ENCODE results near the gene DIMT1. TPM values are rescaled to one million over a fixed set of nuclear protein-coding genes. Genes with fewer than 3 reads are reported as not detected.

Gene DIMT1
- total and polyA plus RNA-seq, 2 donors (not counting 1 experiment from before 2014, with no cell fraction given) = 26.4 to 41.3 TPM

- Histone ChIP-seq H3K9ac (ENCODE audit: insufficient read depth, low read length) (no peak overlapping the region), H4K20me1 (ENCODE audit: control insufficient read depth, extremely low read depth, insufficient read depth, low read length) (no peaks in the 10 kb centered on the region), H2AFZ (ENCODE audit: low read length) (no peak overlapping the region), H3K4me1 (ENCODE audit: control insufficient read depth, extremely low read depth, insufficient read depth, low read length) (no peaks in the 10 kb centered on the region), H3K27me3 (ENCODE audit: control insufficient read depth, insufficient read depth, low read length) (no peaks in the 10 kb centered on the region), H3K36me3 (ENCODE audit: control insufficient read depth, insufficient read depth, low read length) (no peaks in the 10 kb centered on the region), H3K4me2 (ENCODE audit: extremely low read depth, insufficient read depth, low read length) (no peak overlapping the region), H3K27ac (ENCODE audit: insufficient read depth, low read length) (no peak overlapping the region), H3K4me3 (replicated peaks in 1 of 4; ENCODE audit: control extremely low read depth in 1 of 4, insufficient read depth in 1 of 4, low read depth in 3 of 4, low read length in 4 of 4) (no peak overlapping the region), H3K79me2 (ENCODE audit: control insufficient read depth, insufficient read depth, low read length) (peaks cover 41% of the 10 kb centered on the region), H3K9me3 (ENCODE audit: control insufficient read depth, insufficient read depth, low read depth, low read length) (no peaks in the 10 kb centered on the region)
- no peak for TF ChIP-seq EZH2 (IDR thresholded peaks at IDR 0.05; ENCODE audit: low read length, missing control alignments)
- no peak for TF ChIP-seq CTCF (conservative IDR thresholded peaks at IDR 0.05 in 1 of 2, IDR thresholded peaks at IDR 0.05 in 1 of 2; ENCODE audit: low read depth in 1 of 2, low read length in 2 of 2)
- DNase-seq (ENCODE audit: low read depth in 2 of 2) = no peak
Observed at GRCh38 chr5:62340979-62341378, 62.7 kb downstream of the DIMT1 start.

GRCh38 chr5:62340392-62340791, 63.3 kb downstream of the DIMT1 start:
- Histone ChIP-seq H3K9me3 (ENCODE audit: control insufficient read depth, insufficient read depth, low read depth, low read length) (no peaks in the 10 kb centered on the region), H4K20me1 (ENCODE audit: control insufficient read depth, extremely low read depth, insufficient read depth, low read length) (no peaks in the 10 kb centered on the region), H2AFZ (ENCODE audit: low read length) (no peak overlapping the region), H3K9ac (ENCODE audit: insufficient read depth, low read length) (no peak overlapping the region), H3K27ac (ENCODE audit: insufficient read depth, low read length) (no peak overlapping the region), H3K4me3 (replicated peaks in 1 of 4; ENCODE audit: control extremely low read depth in 1 of 4, insufficient read depth in 1 of 4, low read depth in 3 of 4, low read length in 4 of 4) (no peak overlapping the region), H3K79me2 (ENCODE audit: control insufficient read depth, insufficient read depth, low read length) (peaks cover 42% of the 10 kb centered on the region), H3K36me3 (ENCODE audit: control insufficient read depth, insufficient read depth, low read length) (peaks cover under 1% of the 10 kb centered on the region), H3K4me1 (ENCODE audit: control insufficient read depth, extremely low read depth, insufficient read depth, low read length) (no peaks in the 10 kb centered on the region), H3K27me3 (ENCODE audit: control insufficient read depth, insufficient read depth, low read length) (no peaks in the 10 kb centered on the region), H3K4me2 (ENCODE audit: extremely low read depth, insufficient read depth, low read length) (no peak overlapping the region)
- TF ChIP-seq EZH2 (IDR thresholded peaks at IDR 0.05; ENCODE audit: low read length, missing control alignments) (no peak), CTCF (conservative IDR thresholded peaks at IDR 0.05 in 1 of 2, IDR thresholded peaks at IDR 0.05 in 1 of 2; ENCODE audit: low read depth in 1 of 2, low read length in 2 of 2) (peak; percentile 10 to 46)
- DNase-seq (ENCODE audit: low read depth in 2 of 2) = peak in 1 of 2 donors; percentile 40

Other genes starting within 250 kb of the DIMT1 start
- 50.1 and 59.3 TPM in 2 replicates for gene KIF2A, start 97.7 kb downstream of the DIMT1 start, total RNA-seq
- 43.7 and 53.7 TPM in 2 replicates for gene KIF2A, start 97.7 kb downstream of the DIMT1 start, polyA plus RNA-seq
- 23.6 and 28.2 TPM in 2 replicates for gene IPO11, start 8.9 kb upstream of the DIMT1 start, total RNA-seq
- 19.9 and 20.2 TPM in 2 replicates for gene IPO11, start 8.9 kb upstream of the DIMT1 start, polyA plus RNA-seq
- gene LRRC70, start 174.9 kb upstream of the DIMT1 start, total RNA-seq = 0.51 and 1.3 TPM in 2 replicates
- 0.17 and 0.34 TPM in 2 replicates for gene LRRC70, start 174.9 kb upstream of the DIMT1 start, polyA plus RNA-seq

All from fibroblast of lung (primary cell).